ENCODE measurements around the gene S100A6. TPM values are rescaled to one million over a fixed set of nuclear protein-coding genes. Genes with fewer than 3 reads are reported as not detected.

S100A6 gene
- 3,257 to 3,743 TPM (median 3,382 TPM) in 5 replicates for total RNA-seq (2022; extraction: Qiagen RNA extraction; ENCODE audit: low read depth)

GRCh38 chr1:153535242-153536011 lies at the start of gene S100A6:
Gene S100A6 (minus strand): TSS chr1:153535991. CDS start chr1:153535339, 652 bp downstream.

GRCh38 chr1:153565529-153566374 lies 30.0 kb upstream of the S100A6 start, which contains the start of gene S100A2:
Gene S100A2 (minus strand): TSS chr1:153565844. CDS start chr1:153563877, 1,967 bp downstream.

GRCh38 chr1:153548722-153549688 lies 13.2 kb upstream of the S100A6 start, which contains the start of gene S100A3:
Gene S100A3 (minus strand): TSS chr1:153549258. CDS start chr1:153548485, 773 bp downstream.

GRCh38 chr1:153545067-153546055 lies 9.6 kb upstream of the S100A6 start, which contains the start of gene S100A4:
Gene S100A4 (minus strand): TSS chr1:153545806. CDS start chr1:153544794, 1,012 bp downstream.

GRCh38 chr1:153540394-153541361 lies 4.9 kb upstream of the S100A6 start, which contains the start of gene S100A5:
Gene S100A5 (minus strand): TSS chr1:153540934. CDS start chr1:153540191, 743 bp downstream.

Other genes with a start within 250 kb of the S100A6 start
- gene PGLYRP3, start 223.0 kb downstream of the S100A6 start, total RNA-seq (2022; extraction: Qiagen RNA extraction; ENCODE audit: low read depth), result not detected in 5 replicates
- not detected in 5 replicates for gene PGLYRP4, start 187.2 kb downstream of the S100A6 start, total RNA-seq (2022; extraction: Qiagen RNA extraction; ENCODE audit: low read depth)
- 0.29 to 1.1 TPM in 2 of 5 replicates, not detected in the others for gene S100A9, start 178.1 kb downstream of the S100A6 start, total RNA-seq (2022; extraction: Qiagen RNA extraction; ENCODE audit: low read depth)
- gene S100A12, start 160.4 kb downstream of the S100A6 start, total RNA-seq (2022; extraction: Qiagen RNA extraction; ENCODE audit: low read depth), result not detected in 5 replicates
- gene S100A8, start 144.9 kb downstream of the S100A6 start, total RNA-seq (2022; extraction: Qiagen RNA extraction; ENCODE audit: low read depth), result not detected in 5 replicates
- gene S100A7A, start 119.5 kb downstream of the S100A6 start, total RNA-seq (2022; extraction: Qiagen RNA extraction; ENCODE audit: low read depth), result not detected in 5 replicates
- gene S100A7, start 75.3 kb downstream of the S100A6 start, total RNA-seq (2022; extraction: Qiagen RNA extraction; ENCODE audit: low read depth), result not detected in 5 replicates
- 0.41 to 1.7 TPM (median 0.88 TPM) in 5 replicates for gene S100A5, start 4.9 kb upstream of the S100A6 start, total RNA-seq (2022; extraction: Qiagen RNA extraction; ENCODE audit: low read depth)
- 1,529 to 1,824 TPM (median 1,687 TPM) in 5 replicates for gene S100A4, start 9.8 kb upstream of the S100A6 start, total RNA-seq (2022; extraction: Qiagen RNA extraction; ENCODE audit: low read depth)
- gene S100A3, start 13.3 kb upstream of the S100A6 start, total RNA-seq (2022; extraction: Qiagen RNA extraction; ENCODE audit: low read depth), result 86.7 to 117 TPM (median 103 TPM) in 5 replicates
- gene S100A2, start 29.9 kb upstream of the S100A6 start, total RNA-seq (2022; extraction: Qiagen RNA extraction; ENCODE audit: low read depth), result 19.1 to 29.3 TPM (median 27.2 TPM) in 5 replicates
- gene S100A16, start 77.1 kb upstream of the S100A6 start, total RNA-seq (2022; extraction: Qiagen RNA extraction; ENCODE audit: low read depth), result 374 to 526 TPM (median 478 TPM) in 5 replicates
- gene S100A14, start 80.3 kb upstream of the S100A6 start, total RNA-seq (2022; extraction: Qiagen RNA extraction; ENCODE audit: low read depth), result 0.55 to 1.3 TPM (median 0.80 TPM) in 5 replicates
- 158 to 174 TPM (median 170 TPM) in 5 replicates for gene S100A13, start 91.5 kb upstream of the S100A6 start, total RNA-seq (2022; extraction: Qiagen RNA extraction; ENCODE audit: low read depth)
- gene S100A1, start 92.4 kb upstream of the S100A6 start, total RNA-seq (2022; extraction: Qiagen RNA extraction; ENCODE audit: low read depth), result 0.55 to 0.96 TPM (median 0.83 TPM) in 3 of 5 replicates, not detected in the others
- 66.8 to 83.3 TPM (median 79.6 TPM) in 5 replicates for gene CHTOP, start 98.1 kb upstream of the S100A6 start, total RNA-seq (2022; extraction: Qiagen RNA extraction; ENCODE audit: low read depth)
- gene SNAPIN, start 122.7 kb upstream of the S100A6 start, total RNA-seq (2022; extraction: Qiagen RNA extraction; ENCODE audit: low read depth), result 50.2 to 65.2 TPM (median 55.4 TPM) in 5 replicates
- gene ILF2, start 135.0 kb upstream of the S100A6 start, total RNA-seq (2022; extraction: Qiagen RNA extraction; ENCODE audit: low read depth), result 260 to 318 TPM (median 271 TPM) in 5 replicates
- gene NPR1, start 142.7 kb upstream of the S100A6 start, total RNA-seq (2022; extraction: Qiagen RNA extraction; ENCODE audit: low read depth), result 0.46 to 1.5 TPM (median 1.2 TPM) in 5 replicates
- 14.3 to 22.7 TPM (median 21.4 TPM) in 5 replicates for gene INTS3, start 192.1 kb upstream of the S100A6 start, total RNA-seq (2022; extraction: Qiagen RNA extraction; ENCODE audit: low read depth)
- gene SLC27A3, start 239.4 kb upstream of the S100A6 start, total RNA-seq (2022; extraction: Qiagen RNA extraction; ENCODE audit: low read depth), result 0.95 to 2.6 TPM (median 1.3 TPM) in 5 replicates